Small intestine (tissue), 7 donors: ENCODE results near the gene KIAA0825. TPM values are rescaled to one million over a fixed set of nuclear protein-coding genes. Genes with fewer than 3 reads are reported as not detected.
"Not testable (repeated sequence)": the region's sequence is repeated elsewhere in the genome, so short reads cannot be mapped to it uniquely, and the experiment has no call there.

ENCODE experiments used
- DNase-seq, 2 donors: peaks; one replicate each; pipeline versions ENCODE4 v3.0.0 to v3.0.0-alpha.2; 2013
- FAIRE-seq: peaks from 2 replicates; lab custom pipeline; 2012; peaks lifted over from hg19 to GRCh38; lab: Jason Lieb, UNC
- H3K27ac ChIP-seq, 3 donors: one replicate each; pipeline ENCODE4 v1.5.1; 2013; ENCODE audit warnings: low read length in 2 of 3, mild to moderate bottlenecking in 2 of 3, control low read depth in 1 of 3, inconsistent platforms in 1 of 3, low read depth in 1 of 3, moderate library complexity in 1 of 3
- H3K27me3 ChIP-seq, 3 donors: one replicate each; pipeline ENCODE4 v1.6.1; 2013; ENCODE audit warnings: low read length in 3 of 3, inconsistent platforms in 1 of 3; ENCODE audit not compliant: control insufficient read depth in 3 of 3, insufficient read depth in 3 of 3
- H3K36me3 ChIP-seq, 3 donors: one replicate each; pipeline ENCODE4 v1.6.1; 2013; ENCODE audit warnings: low read length in 3 of 3, inconsistent platforms in 1 of 3, low read depth in 1 of 3, mild to moderate bottlenecking in 1 of 3, moderate library complexity in 1 of 3; ENCODE audit not compliant: control insufficient read depth in 3 of 3, insufficient read depth in 2 of 3
- H3K4me1 ChIP-seq, 3 donors: one replicate each; pipeline ENCODE4 v1.6.1; 2013; ENCODE audit warnings: low read length in 2 of 3, inconsistent platforms in 1 of 3, low read depth in 1 of 3, mild to moderate bottlenecking in 1 of 3, moderate library complexity in 1 of 3; ENCODE audit not compliant: control insufficient read depth in 3 of 3, insufficient read depth in 2 of 3
- H3K4me3 ChIP-seq, 3 donors: one replicate each; pipeline ENCODE4 v1.5.1; 2013; ENCODE audit warnings: low read length in 3 of 3, control low read depth in 1 of 3, inconsistent platforms in 1 of 3, low read depth in 1 of 3, mild to moderate bottlenecking in 1 of 3, moderate library complexity in 1 of 3
- H3K9me3 ChIP-seq, 2 donors: one replicate each; pipeline ENCODE4 v1.6.1; 2013; ENCODE audit warnings: low read depth in 1 of 2, low read length in 1 of 2; ENCODE audit not compliant: control insufficient read depth in 2 of 2, insufficient read depth in 1 of 2
- WGBS, 3 donors: extraction: QIAGEN DNeasy Blood & Tissue Kit; methylation state at CpG; one replicate each; pipeline ENCODE4 v1.1.7; 2013; 5-methylcytosine and 5-hydroxymethylcytosine counted together
- polyA plus RNA-seq, 4 donors: library from polyadenylated mRNA; stranded (reverse) in 3 of 4; unstranded in 1 of 4; fragments of 200-250 nt in 3 of 4; fragments of 120-200 nt in 1 of 4; gene quantifications; one replicate each; pipeline versions ENCODE4 v1.2.1 to v1.2.3, GENCODE V29; 2013
- donor health status: healthy with polysubstance abuse.
- donor health status: control.
- donor health status: control.
- donor health status: Bipolar disorder and iron deficiency.
- donor health status: healthy.

The KIAA0825 gene
- polyA plus RNA-seq, 4 donors: 0.51 to 2.6 (median 0.61) TPM

DNA sequence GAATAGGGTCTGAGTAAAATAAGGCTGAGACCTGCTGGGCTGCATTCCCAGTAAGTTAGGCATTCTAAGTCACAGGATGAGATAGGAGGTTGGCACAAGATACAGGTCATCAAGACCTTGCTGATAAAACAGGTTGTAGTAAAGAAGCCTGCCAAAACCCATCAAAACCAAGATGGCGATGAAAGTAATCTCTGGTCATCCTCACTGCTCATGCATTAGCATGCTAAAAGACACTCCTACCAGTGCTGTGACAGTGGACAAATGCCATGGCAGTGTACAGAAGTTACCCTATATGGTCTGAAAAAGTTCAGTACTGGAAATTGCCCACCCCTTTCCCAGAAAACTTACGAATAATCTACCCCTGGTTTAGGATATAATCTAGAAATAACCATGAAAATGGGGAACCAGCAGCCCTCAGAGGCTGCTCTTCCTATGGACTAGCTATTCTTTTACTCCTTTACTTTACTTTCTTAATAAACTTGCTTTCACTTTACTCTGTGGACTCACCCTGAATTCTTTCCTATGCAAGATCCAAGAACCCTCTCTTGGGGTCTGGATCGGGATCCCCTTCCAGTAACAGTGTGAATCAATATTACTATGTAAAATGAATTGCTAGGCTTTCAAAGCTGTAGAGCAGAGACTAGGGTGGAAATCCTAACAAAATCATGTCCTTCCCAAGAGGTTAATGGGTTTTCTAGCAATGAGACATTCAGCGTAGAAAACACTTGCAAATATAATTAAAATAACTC is 257.8 kb downstream of the KIAA0825 start:
- FAIRE-seq (no peak), DNase-seq (no peak)
- H3K27me3 ChIP-seq: no peaks in the 10 kb centered on the region
- H3K9me3 ChIP-seq: peaks cover 0 to 3% of the 10 kb centered on the region in 2 donors
- WGBS, 3 donors: 93 to 94% (median 93%) methylated on average over 4 of the region's 4 CpGs
- no peak overlapping the region for H3K27ac ChIP-seq
- no peak overlapping the region for H3K4me3 ChIP-seq
- H3K36me3 ChIP-seq: no peaks in the 10 kb centered on the region
- H3K4me1 ChIP-seq: no peaks in the 10 kb centered on the region

DNA sequence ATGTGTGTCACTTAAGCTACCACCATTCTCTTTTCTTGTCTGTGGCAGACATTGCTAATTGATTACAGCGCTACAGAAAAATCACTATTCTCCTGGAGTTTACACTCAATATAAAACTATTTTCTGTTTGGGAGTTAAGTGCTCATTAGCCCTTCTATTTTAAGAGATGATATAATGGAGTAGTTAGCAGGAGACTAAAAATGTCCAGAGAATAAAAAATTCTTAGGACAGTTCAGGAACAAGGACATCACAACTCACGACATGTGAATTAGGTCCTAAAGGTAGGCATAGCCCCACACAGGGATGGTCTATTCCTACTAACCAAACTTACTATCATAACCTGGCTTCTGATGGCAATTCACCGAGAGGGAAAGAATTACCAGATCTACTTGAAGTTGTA is 258.5 kb downstream of the KIAA0825 start:
- FAIRE-seq (no peak), DNase-seq (no peak)
- H3K4me1 ChIP-seq: no peaks in the 10 kb centered on the region
- no peaks in the 10 kb centered on the region for H3K36me3 ChIP-seq
- H3K27ac ChIP-seq: no peak overlapping the region
- H3K27me3 ChIP-seq: no peaks in the 10 kb centered on the region
- WGBS, 3 donors: 93 to 98% (median 95%) methylated on average over 3 of the region's 3 CpGs
- no peak overlapping the region for H3K4me3 ChIP-seq
- peaks cover 0 to under 1% of the 10 kb centered on the region in 2 donors for H3K9me3 ChIP-seq

- Histone ChIP-seq H3K4me1 (no peaks in the 10 kb centered on the region), H3K9me3 (no peaks in the 10 kb centered on the region), H3K27me3 (no peaks in the 10 kb centered on the region), H3K4me3 (no peak overlapping the region), H3K36me3 (no peaks in the 10 kb centered on the region), H3K27ac (no peak overlapping the region)
- FAIRE-seq (no peak), DNase-seq (no peak)
Observed at GRCh38 chr5:94355811-94356210, 262.6 kb downstream of the KIAA0825 start.

GRCh38 chr5:94354837-94355485 is 263.4 kb downstream of the KIAA0825 start:
- 75 to 83% (median 80%) methylated on average over 5 of the region's 5 CpGs for WGBS, 3 donors
- not testable (repeated sequence) for H3K27me3 ChIP-seq, FAIRE-seq, H3K27ac ChIP-seq, H3K4me3 ChIP-seq, H3K36me3 ChIP-seq, DNase-seq, H3K4me1 ChIP-seq, H3K9me3 ChIP-seq

DNA sequence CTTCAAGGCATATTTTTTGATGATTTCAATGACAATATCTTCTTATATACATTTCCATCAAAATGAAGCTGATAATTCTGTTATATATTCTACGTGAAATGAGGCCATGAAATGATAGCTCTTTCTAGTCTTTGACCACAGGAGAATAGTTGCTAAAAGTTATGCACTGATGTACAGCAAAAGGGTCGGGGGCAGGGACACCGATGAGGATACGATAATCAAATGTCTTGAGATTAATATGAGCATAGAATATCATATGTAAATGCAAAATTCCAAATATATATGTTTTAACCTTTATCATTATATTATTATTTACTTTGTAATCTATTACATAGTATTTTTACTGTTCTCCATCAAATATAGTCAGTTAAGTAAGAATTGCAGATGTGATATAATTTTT is 264.8 kb downstream of the KIAA0825 start:
- H3K4me3 ChIP-seq: no peak overlapping the region
- DNase-seq (no peak), FAIRE-seq (no peak)
- H3K36me3 ChIP-seq: no peaks in the 10 kb centered on the region
- WGBS, 3 donors: 83 to 94% (median 91%) methylated on average over 4 of the region's 4 CpGs
- H3K4me1 ChIP-seq: no peaks in the 10 kb centered on the region
- H3K9me3 ChIP-seq: no peaks in the 10 kb centered on the region
- H3K27me3 ChIP-seq: no peaks in the 10 kb centered on the region
- no peak overlapping the region for H3K27ac ChIP-seq

GRCh38 chr5:94347130-94347529 is 271.3 kb downstream of the KIAA0825 start:
- DNase-seq (no peak), FAIRE-seq (no peak)
- H3K9me3 ChIP-seq: peaks cover 0 to 3% of the 10 kb centered on the region in 2 donors
- no peaks in the 10 kb centered on the region for H3K27me3 ChIP-seq
- WGBS, 3 donors: 90 to 94% (median 91%) methylated on average over 8 of the region's 8 CpGs
- H3K4me3 ChIP-seq: no peak overlapping the region
- H3K27ac ChIP-seq: no peak overlapping the region
- no peaks in the 10 kb centered on the region for H3K4me1 ChIP-seq
- H3K36me3 ChIP-seq: no peaks in the 10 kb centered on the region

GRCh38 chr5:94345257-94345656 is 273.1 kb downstream of the KIAA0825 start:
- Histone ChIP-seq H3K4me3 (no peak overlapping the region), H3K36me3 (no peaks in the 10 kb centered on the region), H3K9me3 (peaks cover 0 to 3% of the 10 kb centered on the region in 2 donors), H3K27me3 (no peaks in the 10 kb centered on the region), H3K4me1 (no peaks in the 10 kb centered on the region), H3K27ac (no peak overlapping the region)
- FAIRE-seq (no peak), DNase-seq (no peak)

GRCh38 chr5:94337617-94338016 is 280.8 kb downstream of the KIAA0825 start:
- no peaks in the 10 kb centered on the region for H3K9me3 ChIP-seq
- FAIRE-seq: no peak
- no peaks in the 10 kb centered on the region for H3K27me3 ChIP-seq
- no peak overlapping the region for H3K27ac ChIP-seq
- no peaks in the 10 kb centered on the region for H3K4me1 ChIP-seq
- WGBS, 3 donors: 79 to 100% (median 97%) methylated on average over 1 of the region's 1 CpG
- H3K4me3 ChIP-seq: no peak overlapping the region
- no peak for DNase-seq
- no peaks in the 10 kb centered on the region for H3K36me3 ChIP-seq
